ENCODE measurements around the gene HMGXB4. TPM values are rescaled to one million over a fixed set of nuclear protein-coding genes. Genes with fewer than 3 reads are reported as not detected.
A peak's percentile ranks its signal among the peaks of the same experiment; 100 is the strongest.

Gene HMGXB4
- total and polyA plus RNA-seq, 8 donors: 4.8 to 31.0 (median 13.4) TPM

GRCh38 chr22:35212009-35212408 is 45.3 kb upstream of the HMGXB4 start:
- WGBS, 5 donors: 46 to 64% (median 51%) methylated on average over 3 of the region's 3 CpGs
- H3K4me1 ChIP-seq: no peaks in the 10 kb centered on the region
- H3K9me3 ChIP-seq: no peaks in the 10 kb centered on the region
- H3K36me3 ChIP-seq: no peaks in the 10 kb centered on the region
- no peak for TF ChIP-seq POLR2A (IDR thresholded peaks at IDR 0.05)
- TF ChIP-seq EP300 (IDR thresholded peaks at IDR 0.05): no peak
- no peak for TF ChIP-seq POLR2AphosphoS5 (IDR thresholded peaks at IDR 0.05)
- TF ChIP-seq CTCF (IDR thresholded peaks at IDR 0.05): no peak
- H3K4me3 ChIP-seq: no peak overlapping the region
- peaks cover 0 to 18% (median 0%) of the 10 kb centered on the region in 3 donors for H3K27me3 ChIP-seq
- no peak overlapping the region for H3K27ac ChIP-seq
- intact Hi-C loops (cut with DNase I; ENCODE audit: low total_unique reads): no loop called here
- peak; percentile 31 to 38 for DNase-seq

GRCh38 chr22:35212996-35213395 is 44.3 kb upstream of the HMGXB4 start:
- no peak for TF ChIP-seq CTCF (IDR thresholded peaks at IDR 0.05)
- TF ChIP-seq EP300 (IDR thresholded peaks at IDR 0.05): no peak
- TF ChIP-seq POLR2A (IDR thresholded peaks at IDR 0.05): no peak
- no peak for TF ChIP-seq POLR2AphosphoS5 (IDR thresholded peaks at IDR 0.05)
- Histone ChIP-seq H3K4me3 (no peak overlapping the region), H3K27me3 (peaks cover 0 to 15% (median 0%) of the 10 kb centered on the region in 3 donors), H3K36me3 (no peaks in the 10 kb centered on the region), H3K27ac (no peak overlapping the region), H3K9me3 (peaks cover 0 to 5% (median 0%) of the 10 kb centered on the region in 4 donors), H3K4me1 (no peaks in the 10 kb centered on the region)
- DNase-seq: no peak
- intact Hi-C loops (cut with DNase I; ENCODE audit: low total_unique reads): no loop called here
- 63 to 82% (median 68%) methylated on average over 3 of the region's 3 CpGs for WGBS, 5 donors

GRCh38 chr22:35214968-35215367 is 42.3 kb upstream of the HMGXB4 start:
- H3K9me3 ChIP-seq: peaks cover 0 to 7% (median 0%) of the 10 kb centered on the region in 4 donors
- H3K4me1 ChIP-seq: no peaks in the 10 kb centered on the region
- H3K4me3 ChIP-seq: no peak overlapping the region
- TF ChIP-seq EP300 (IDR thresholded peaks at IDR 0.05): no peak
- no peak for TF ChIP-seq POLR2AphosphoS5 (IDR thresholded peaks at IDR 0.05)
- no peak for TF ChIP-seq CTCF (IDR thresholded peaks at IDR 0.05)
- TF ChIP-seq POLR2A (IDR thresholded peaks at IDR 0.05): no peak
- no peak for DNase-seq
- peaks cover 0 to 10% (median 0%) of the 10 kb centered on the region in 3 donors for H3K27me3 ChIP-seq
- no peak overlapping the region for H3K27ac ChIP-seq
- H3K36me3 ChIP-seq: no peaks in the 10 kb centered on the region
- 84 to 91% (median 90%) methylated on average over 6 of the region's 6 CpGs for WGBS, 5 donors
- intact Hi-C loops (cut with DNase I; ENCODE audit: low total_unique reads): no loop called here

- TF ChIP-seq POLR2AphosphoS5 (IDR thresholded peaks at IDR 0.05): no peak
- TF ChIP-seq POLR2A (IDR thresholded peaks at IDR 0.05): no peak
- TF ChIP-seq EP300 (IDR thresholded peaks at IDR 0.05): no peak
- no peak for TF ChIP-seq CTCF (IDR thresholded peaks at IDR 0.05)
- H3K27ac ChIP-seq: no peak overlapping the region
- H3K27me3 ChIP-seq: peaks cover 0 to 14% (median 0%) of the 10 kb centered on the region in 3 donors
- H3K4me1 ChIP-seq: no peaks in the 10 kb centered on the region
- WGBS, 5 donors: 37 to 57% (median 52%) methylated on average over 3 of the region's 3 CpGs
- DNase-seq: no peak
- peaks cover 0 to 7% (median 0%) of the 10 kb centered on the region in 4 donors for H3K9me3 ChIP-seq
- H3K4me3 ChIP-seq: no peak overlapping the region
- H3K36me3 ChIP-seq: no peaks in the 10 kb centered on the region
- intact Hi-C loops (cut with DNase I; ENCODE audit: low total_unique reads): no loop called here
Observed at GRCh38 chr22:35215993-35216392, 41.3 kb upstream of the HMGXB4 start.
